ENCODE results near the gene EDN1. TPM values are rescaled to one million over a fixed set of nuclear protein-coding genes. Genes with fewer than 3 reads are reported as not detected.

EDN1 gene
- total RNA-seq, 3 donors from 2014 or later: 0.24 to 0.25 TPM; not detected in 1

GRCh38 chr6:12294851-12295536, 4.8 kb downstream of the EDN1 start:
- Mint-ChIP-seq H3K27me3 (ENCODE audit: low read depth) (peaks cover 27% of the 10 kb centered on the region), H3K4me3 (no peak overlapping the region), H3K9me3 (no peaks in the 10 kb centered on the region), H3K4me1 (ENCODE audit: low read depth) (peaks cover 9% of the 10 kb centered on the region), H3K36me3 (ENCODE audit: insufficient read depth) (no peaks in the 10 kb centered on the region)
- DNase-seq (no peak), ATAC-seq (no peak)

- DNase-seq (no peak), ATAC-seq (no peak)
- no peaks in the 10 kb centered on the region for H3K9me3 Mint-ChIP-seq
- no peaks in the 10 kb centered on the region for H3K36me3 Mint-ChIP-seq (ENCODE audit: insufficient read depth)
- H3K27me3 Mint-ChIP-seq (ENCODE audit: low read depth): peaks cover 23% of the 10 kb centered on the region
- H3K4me1 Mint-ChIP-seq (ENCODE audit: low read depth): peaks cover 2% of the 10 kb centered on the region
- H3K4me3 Mint-ChIP-seq: no peak overlapping the region
Observed at GRCh38 chr6:12295558-12296254, 5.5 kb downstream of the EDN1 start.

GRCh38 chr6:12296255-12296573, 6.1 kb downstream of the EDN1 start:
- Mint-ChIP-seq H3K27me3 (ENCODE audit: low read depth) (peaks cover 22% of the 10 kb centered on the region), H3K9me3 (no peaks in the 10 kb centered on the region), H3K4me3 (no peak overlapping the region), H3K4me1 (ENCODE audit: low read depth) (peaks cover 2% of the 10 kb centered on the region), H3K36me3 (ENCODE audit: insufficient read depth) (no peaks in the 10 kb centered on the region)
- ATAC-seq: no peak
- DNase-seq: no peak

GRCh38 chr6:12296604-12297003, 6.4 kb downstream of the EDN1 start:
- Mint-ChIP-seq H3K4me1 (ENCODE audit: low read depth) (peaks cover 1% of the 10 kb centered on the region), H3K9me3 (no peaks in the 10 kb centered on the region), H3K27me3 (ENCODE audit: low read depth) (peaks cover 18% of the 10 kb centered on the region), H3K4me3 (no peak overlapping the region), H3K36me3 (ENCODE audit: insufficient read depth) (no peaks in the 10 kb centered on the region)
- ATAC-seq (no peak), DNase-seq (no peak)

- no peak for ATAC-seq
- Mint-ChIP-seq H3K36me3 (ENCODE audit: insufficient read depth) (no peaks in the 10 kb centered on the region), H3K9me3 (no peaks in the 10 kb centered on the region), H3K27me3 (ENCODE audit: low read depth) (peaks cover 10% of the 10 kb centered on the region), H3K4me3 (no peak overlapping the region), H3K4me1 (ENCODE audit: low read depth) (no peaks in the 10 kb centered on the region)
- DNase-seq: no peak
Observed at GRCh38 chr6:12297363-12298016, 7.3 kb downstream of the EDN1 start.

GRCh38 chr6:12298017-12298978, 8.1 kb downstream of the EDN1 start:
- H3K36me3 Mint-ChIP-seq (ENCODE audit: insufficient read depth): no peaks in the 10 kb centered on the region
- no peak overlapping the region for H3K4me3 Mint-ChIP-seq
- no peaks in the 10 kb centered on the region for H3K9me3 Mint-ChIP-seq
- H3K27me3 Mint-ChIP-seq (ENCODE audit: low read depth): peaks cover 4% of the 10 kb centered on the region
- ATAC-seq (no peak), DNase-seq (no peak)
- H3K4me1 Mint-ChIP-seq (ENCODE audit: low read depth): no peaks in the 10 kb centered on the region

GRCh38 chr6:12298995-12299394, 8.8 kb downstream of the EDN1 start:
- Mint-ChIP-seq H3K36me3 (ENCODE audit: insufficient read depth) (no peaks in the 10 kb centered on the region), H3K9me3 (no peaks in the 10 kb centered on the region), H3K4me1 (ENCODE audit: low read depth) (no peaks in the 10 kb centered on the region), H3K27me3 (ENCODE audit: low read depth) (peaks cover 2% of the 10 kb centered on the region), H3K4me3 (no peak overlapping the region)
- ATAC-seq (no peak), DNase-seq (no peak)

GRCh38 chr6:12301018-12301417, 10.9 kb downstream of the EDN1 start:
- no peaks in the 10 kb centered on the region for H3K4me1 Mint-ChIP-seq (ENCODE audit: low read depth)
- no peak overlapping the region for H3K4me3 Mint-ChIP-seq
- no peaks in the 10 kb centered on the region for H3K9me3 Mint-ChIP-seq
- no peaks in the 10 kb centered on the region for H3K36me3 Mint-ChIP-seq (ENCODE audit: insufficient read depth)
- DNase-seq (no peak), ATAC-seq (no peak)
- peaks cover 9% of the 10 kb centered on the region for H3K27me3 Mint-ChIP-seq (ENCODE audit: low read depth)

- Mint-ChIP-seq H3K9me3 (no peaks in the 10 kb centered on the region), H3K4me3 (no peak overlapping the region), H3K4me1 (ENCODE audit: low read depth) (no peaks in the 10 kb centered on the region), H3K27me3 (ENCODE audit: low read depth) (peaks cover 9% of the 10 kb centered on the region), H3K36me3 (ENCODE audit: insufficient read depth) (no peaks in the 10 kb centered on the region)
- DNase-seq (no peak), ATAC-seq (no peak)
Observed at GRCh38 chr6:12304487-12304886, 14.3 kb downstream of the EDN1 start.

- Mint-ChIP-seq H3K4me1 (ENCODE audit: low read depth) (no peaks in the 10 kb centered on the region), H3K9me3 (no peaks in the 10 kb centered on the region), H3K27me3 (ENCODE audit: low read depth) (peaks cover 10% of the 10 kb centered on the region), H3K4me3 (no peak overlapping the region), H3K36me3 (ENCODE audit: insufficient read depth) (no peaks in the 10 kb centered on the region)
- no peak for ATAC-seq
- no peak for DNase-seq
Observed at GRCh38 chr6:12309070-12309469, 18.9 kb downstream of the EDN1 start.

GRCh38 chr6:12311106-12311505, 20.9 kb downstream of the EDN1 start:
- H3K4me3 Mint-ChIP-seq: no peak overlapping the region
- no peaks in the 10 kb centered on the region for H3K9me3 Mint-ChIP-seq
- no peaks in the 10 kb centered on the region for H3K4me1 Mint-ChIP-seq (ENCODE audit: low read depth)
- no peaks in the 10 kb centered on the region for H3K36me3 Mint-ChIP-seq (ENCODE audit: insufficient read depth)
- H3K27me3 Mint-ChIP-seq (ENCODE audit: low read depth): peaks cover 6% of the 10 kb centered on the region
- no peak for DNase-seq
- ATAC-seq: no peak

GRCh38 chr6:12312736-12313135, 22.6 kb downstream of the EDN1 start:
- no peaks in the 10 kb centered on the region for H3K4me1 Mint-ChIP-seq (ENCODE audit: low read depth)
- no peaks in the 10 kb centered on the region for H3K9me3 Mint-ChIP-seq
- ATAC-seq: no peak
- peaks cover 8% of the 10 kb centered on the region for H3K27me3 Mint-ChIP-seq (ENCODE audit: low read depth)
- no peaks in the 10 kb centered on the region for H3K36me3 Mint-ChIP-seq (ENCODE audit: insufficient read depth)
- no peak for DNase-seq
- no peak overlapping the region for H3K4me3 Mint-ChIP-seq

GRCh38 chr6:12313306-12313991, 23.3 kb downstream of the EDN1 start:
- no peak for ATAC-seq
- Mint-ChIP-seq H3K4me3 (no peak overlapping the region), H3K36me3 (ENCODE audit: insufficient read depth) (no peaks in the 10 kb centered on the region), H3K27me3 (ENCODE audit: low read depth) (peaks cover 9% of the 10 kb centered on the region), H3K9me3 (peaks cover 3% of the 10 kb centered on the region), H3K4me1 (ENCODE audit: low read depth) (no peaks in the 10 kb centered on the region)
- no peak for DNase-seq

Data from activated T-cell treated with anti-CD3 and anti-CD28 coated beads, Interleukin-2, amount 50 U/mL, for 4 hours (primary cell).